K562 (cell line): ENCODE results near the gene RANBP3. TPM values are rescaled to one million over a fixed set of nuclear protein-coding genes. Genes with fewer than 3 reads are reported as not detected.

Source experiments
- ATAC-seq: fragments of 200-7000 bp; cut with Tn5 transposase; 3 replicates; pipeline ENCODE4 v1.9.1; 2020; ENCODE audit warnings: moderate library complexity
- BruUV-seq: library from RNA; stranded (reverse); fragments of 400-500 nt; replicated peaks from 2 replicates; lab custom pipeline; 2021; lab: Mats Ljungman, UMichigan
- CTCF ChIA-PET: fragments of 300-600 bp; formaldehyde crosslinking; extraction: SDS; loops from one replicate; lab custom pipeline; 2021; ENCODE audit warnings: low intra/inter-chr PET ratio; lab: Yijun Ruan, JAX
- POLR2A ChIA-PET: fragments of 300-600, 350-650 bp; sonication (Branson Sonifier 250); formaldehyde crosslinking; extraction: SDS; loops from one replicate; lab custom pipeline; 2021; ENCODE audit warnings: antibody characterized with exemption, inconsistent platforms; lab: Yijun Ruan, JAX
- DNase-seq, 4 experiments: peaks; one replicate each; pipeline versions ENCODE4 v3.0.0 to v3.0.0-alpha.2; 2011 to 2018; ENCODE audit warnings: low spot score in 3 of 4, mixed read lengths in 3 of 4; ENCODE audit errors: extremely low read depth in 1 of 4
- FAIRE-seq: peaks from 2 replicates; lab custom pipeline; 2011; peaks lifted over from hg19 to GRCh38; lab: Jason Lieb, UNC
- H2AFZ ChIP-seq: 2 replicates; pipeline ENCODE4 v1.6.0; 2011; ENCODE audit warnings: low read depth, low read length, control low read depth, inconsistent platforms
- H3K27ac ChIP-seq: fragments of 200-600 bp; 3 replicates; pipeline ENCODE4 v1.8.0; 2011; ENCODE audit warnings: low read depth, mild to moderate bottlenecking, control low read depth, inconsistent platforms, low read length, moderate library complexity, mixed read lengths; ENCODE audit errors: extremely low read depth
- H3K27me3 ChIP-seq, 2 experiments: fragments of 300-600 bp in 1 of 2; 2 replicates in 1 of 2; 3 replicates in 1 of 2; pipeline versions ENCODE4 v1.6.0 to v1.8.0; 2011; ENCODE audit warnings: inconsistent platforms in 2 of 2, low read length in 2 of 2, mild to moderate bottlenecking in 1 of 2, mixed read lengths in 1 of 2, moderate library complexity in 1 of 2; ENCODE audit not compliant: control insufficient read depth in 2 of 2, insufficient read depth in 2 of 2
- H3K36me3 ChIP-seq: fragments of 300-600 bp; 3 replicates; pipeline ENCODE4 v1.8.0; 2011; ENCODE audit warnings: mild to moderate bottlenecking, low read length, inconsistent platforms; ENCODE audit not compliant: control insufficient read depth, insufficient read depth
- H3K4me1 ChIP-seq, 2 experiments: fragments of 200-600 bp in 1 of 2; replicated peaks in 1 of 2; 2 replicates in 1 of 2; 3 replicates in 1 of 2; pipeline versions ENCODE4 v1.5.1 to v1.8.0; 2011; ENCODE audit warnings: inconsistent platforms in 2 of 2, low read length in 2 of 2, mild to moderate bottlenecking in 1 of 2, mixed read lengths in 1 of 2, moderate library complexity in 1 of 2; ENCODE audit not compliant: control insufficient read depth in 2 of 2, insufficient read depth in 2 of 2
- H3K4me2 ChIP-seq: 2 replicates; pipeline ENCODE4 v1.6.1; 2011; ENCODE audit warnings: low read length, control low read depth, inconsistent platforms, mixed read lengths; ENCODE audit not compliant: insufficient read depth
- H3K4me3 ChIP-seq: fragments of 200-600 bp; sonication (generic), shearing (Covaris generic); 2 replicates; pipeline ENCODE4 v1.5.1; 2016; ENCODE audit warnings: control low read depth, inconsistent platforms
- H3K79me2 ChIP-seq: fragments of 200-600 bp; 3 replicates; pipeline ENCODE4 v1.8.0; 2011; ENCODE audit warnings: low read length, inconsistent platforms; ENCODE audit not compliant: control insufficient read depth, insufficient read depth
- H3K9ac ChIP-seq, 2 experiments: 2 replicates each; pipeline versions ENCODE4 v1.6.0 to v1.6.1; 2011; ENCODE audit warnings: low read depth in 2 of 2, low read length in 2 of 2, control low read depth in 1 of 2, inconsistent platforms in 1 of 2, mild to moderate bottlenecking in 1 of 2, mixed read lengths in 1 of 2; ENCODE audit not compliant: insufficient read depth in 1 of 2
- H3K9me1 ChIP-seq: one replicate; pipeline ENCODE4 v1.6.0; 2011; ENCODE audit warnings: inconsistent platforms, mild to moderate bottlenecking, low read length, moderate library complexity; ENCODE audit not compliant: control insufficient read depth, insufficient read depth
- H3K9me3 ChIP-seq: replicated peaks from 2 replicates; pipeline ENCODE4 v1.5.1; 2011; ENCODE audit warnings: low read depth, low read length, inconsistent platforms; ENCODE audit not compliant: control insufficient read depth, insufficient read depth
- H4K20me1 ChIP-seq: replicated peaks from 2 replicates; pipeline ENCODE4 v1.6.1; 2011; ENCODE audit warnings: low read length, inconsistent platforms, mixed read lengths; ENCODE audit not compliant: control insufficient read depth, insufficient read depth
- ELF4 ChIP-seq: fragments of 450-650 bp; formaldehyde crosslinking; IDR thresholded peaks from 2 replicates; pipeline ENCODE4 v1.4.0; 2022; ENCODE audit warnings: missing genetic modification characterization
- HLTF ChIP-seq: fragments of 450-650 bp; IDR thresholded peaks from 2 replicates; pipeline ENCODE4 v1.6.1; 2016
- MEIS2 ChIP-seq: fragments of 450-650 bp; IDR thresholded peaks from 2 replicates; pipeline ENCODE4 v1.6.1; 2014; ENCODE audit warnings: mild to moderate bottlenecking; ENCODE audit not compliant: partially characterized antibody
- PURB ChIP-seq: sonication (generic); formaldehyde crosslinking; IDR thresholded peaks from 2 replicates; pipeline ENCODE4 v1.9.0; 2021; ENCODE audit warnings: low read depth, mild to moderate bottlenecking, missing genetic modification reagents
- ZC3H8 ChIP-seq: fragments of 450-650 bp; IDR thresholded peaks from 2 replicates; pipeline ENCODE4 v1.6.1; 2017
- ZNF124 ChIP-seq: sonication (generic); formaldehyde crosslinking; IDR thresholded peaks from 2 replicates; pipeline ENCODE4 v1.8.1; 2022; ENCODE audit warnings: missing genetic modification reagents
- ZNF175 ChIP-seq: fragments of 200-800 bp; sonication (Bioruptor generic); IDR thresholded peaks from 2 replicates; pipeline ENCODE4 v1.6.1; 2016; ENCODE audit warnings: low read depth, mild to moderate bottlenecking, missing genetic modification characterization, missing compliant biosample characterization
- ZNF263 ChIP-seq: sonication (generic); formaldehyde crosslinking; IDR thresholded peaks from 2 replicates; pipeline ENCODE4 v1.8.0; 2022; ENCODE audit warnings: mild to moderate bottlenecking, missing genetic modification reagents, borderline replicate concordance
- ZNF644 ChIP-seq: fragments of 200-800 bp; sonication (Bioruptor generic); IDR thresholded peaks from 2 replicates; pipeline ENCODE4 v1.6.1; 2016; ENCODE audit warnings: low read depth, missing genetic modification characterization, missing compliant biosample characterization
- ZNF707 ChIP-seq: fragments of 250-450 bp; sonication (Bioruptor Pico); conservative IDR thresholded peaks from 2 replicates; pipeline ENCODE4 v1.8.0; 2022; ENCODE audit warnings: inconsistent platforms, mild to moderate bottlenecking, moderate library complexity
- WGBS: fragments of 100-300 bp; shearing (Covaris generic); methylation state at CpG from one replicate; pipeline ENCODE4 v1.1.6; 2016; ENCODE audit warnings: low coverage, mixed read lengths; ENCODE audit not compliant: insufficient coverage; ENCODE audit errors: missing lambda C conversion rate; 5-methylcytosine and 5-hydroxymethylcytosine counted together
- in situ Hi-C: fragments of 300-500 bp; cut with MboI; formaldehyde crosslinking; loops from 4 replicates; pipeline ENCODE4 v1.15.0; 2018; ENCODE audit warnings: inconsistent platforms, mixed read lengths
- intact Hi-C: fragments of 100-400 bp; cut with micrococcal nuclease; formaldehyde crosslinking; loops from 2 replicates; pipeline ENCODE4 v1.14.2; 2022
- polyA plus RNA-seq, 8 experiments: library from polyadenylated mRNA; depleted of rRNA in 4 of 8; stranded (reverse) in 5 of 8; unstranded in 3 of 8; fragments of >200 nt; fragmentation: Nextera tagmentation in 2 of 8; fragmentation: Illumina TruSeq in 1 of 8; extraction: Ambion mirVana in 2 of 8; extraction: Trizol in 1 of 8; gene quantifications; 2 replicates each; pipeline versions ENCODE4 v1.2.1 to v1.2.3, GENCODE V29; 2011 to 2014; ENCODE audit warnings: inconsistent platforms in 1 of 8, missing spikeins in 1 of 8
- total RNA-seq, 7 experiments: library from RNA; depleted of rRNA in 6 of 7; stranded (reverse); fragments of >200 nt in 6 of 7; fragmentation: Illumina TruSeq in 2 of 7; extraction: Trizol in 2 of 7; gene quantifications; 2 replicates each; pipeline versions ENCODE4 v1.2.1 to v1.2.3, GENCODE V29; 2011 to 2021; ENCODE audit warnings: low replicate concordance in 1 of 7
- TF ChIP-seq, protein P1 (sequence below): fragments of 150-350 bp; IDR thresholded peaks from 2 replicates; pipeline ENCODE4 v1.6.1; 2014; ENCODE audit warnings: low read depth, mild to moderate bottlenecking, low read length, borderline replicate concordance
- TF ChIP-seq, protein P2 (sequence below): sonication (generic); formaldehyde crosslinking; IDR thresholded peaks from 2 replicates; pipeline ENCODE4 v1.8.0; 2022; ENCODE audit warnings: missing genetic modification reagents, mild to moderate bottlenecking, borderline replicate concordance
- TF ChIP-seq, protein P3 (sequence below): sonication (generic); formaldehyde crosslinking; IDR thresholded peaks from 2 replicates; pipeline ENCODE4 v1.8.0; 2022; ENCODE audit warnings: mild to moderate bottlenecking, missing genetic modification reagents
- TF ChIP-seq, protein P4 (sequence below): fragments of 250-450 bp; sonication (Bioruptor Pico); IDR thresholded peaks from 2 replicates; pipeline ENCODE4 v1.4.0; 2020
- TF ChIP-seq, protein P5 (sequence below): sonication (generic); formaldehyde crosslinking; IDR thresholded peaks from 2 replicates; pipeline ENCODE4 v1.9.0; 2022; ENCODE audit warnings: mild to moderate bottlenecking, missing genetic modification reagents

Gene RANBP3
- total and polyA plus RNA-seq, 9 of the 15 experiments (the other 6 are each of a cell fraction or from before 2014, with no cell fraction given): 0.90 to 95.1 (median 63.2) TPM

DNA sequence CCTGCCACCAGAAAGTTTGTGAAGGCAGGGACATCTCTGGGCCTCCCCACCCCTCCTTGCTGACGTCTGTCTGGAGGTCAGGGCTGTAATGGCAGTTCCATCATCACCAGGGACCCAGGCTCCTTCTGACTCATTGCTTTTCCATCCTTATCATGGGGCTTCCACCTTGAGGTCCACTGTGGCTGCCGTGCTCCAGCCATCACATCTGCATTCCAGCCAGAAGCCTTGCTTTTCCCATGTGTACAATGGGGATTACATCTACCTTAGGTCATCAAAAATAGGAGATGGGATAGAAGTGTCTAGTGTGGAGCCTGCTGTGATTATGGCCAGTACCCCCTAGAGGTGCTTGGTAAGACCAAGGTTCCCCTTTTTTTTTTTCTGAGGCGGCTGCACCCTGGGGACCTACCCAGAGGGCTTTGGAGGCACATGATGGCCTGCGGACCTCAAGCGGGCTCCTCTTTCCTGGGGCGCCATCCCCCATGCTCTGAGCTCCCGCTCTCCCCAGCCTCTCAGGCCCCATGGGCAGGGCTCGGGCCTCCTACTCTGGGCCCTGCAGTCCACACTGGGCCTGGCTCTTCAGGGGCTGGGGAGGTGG is 13.4 kb upstream of the RANBP3 start:
- ChIA-PET POLR2A (interaction anchor here (1.6 kb wide), 1 partner anchor 26 kb away, joined by 4 read pairs; no protein-coding TSS in a partner anchor), CTCF (no interaction called here)
- Histone ChIP-seq H3K9me3 (no peaks in the 10 kb centered on the region), H3K9ac (0 out of 4 replicates have a peak overlapping the region, but pooled peaks of 1 of the 2 experiments have one; percentile 32), H2AFZ (no peak overlapping the region), H3K27me3 (no peaks in the 10 kb centered on the region), H3K4me3 (no peak overlapping the region), H3K27ac (no peak overlapping the region), H3K79me2 (no peaks in the 10 kb centered on the region), H4K20me1 (no peaks in the 10 kb centered on the region), H3K36me3 (no peaks in the 10 kb centered on the region), H3K4me1 (peaks cover 14 to 33% of the 10 kb centered on the region in 2 experiments; a peak in 4 of 5 replicates), H3K9me1 (no peaks in the 10 kb centered on the region), H3K4me2 (no peak overlapping the region)
- DNase-seq (peak in 2 of 4 experiments; percentile 36 to 45), ATAC-seq (no peak), FAIRE-seq (no peak)
- in situ Hi-C loops (no loop called here), intact Hi-C loops (no loop called here)
- 72% methylated on average over 7 of the region's 8 CpGs for WGBS
- no TSS peak for BruUV-seq
- TF ChIP-seq, protein P1, sequence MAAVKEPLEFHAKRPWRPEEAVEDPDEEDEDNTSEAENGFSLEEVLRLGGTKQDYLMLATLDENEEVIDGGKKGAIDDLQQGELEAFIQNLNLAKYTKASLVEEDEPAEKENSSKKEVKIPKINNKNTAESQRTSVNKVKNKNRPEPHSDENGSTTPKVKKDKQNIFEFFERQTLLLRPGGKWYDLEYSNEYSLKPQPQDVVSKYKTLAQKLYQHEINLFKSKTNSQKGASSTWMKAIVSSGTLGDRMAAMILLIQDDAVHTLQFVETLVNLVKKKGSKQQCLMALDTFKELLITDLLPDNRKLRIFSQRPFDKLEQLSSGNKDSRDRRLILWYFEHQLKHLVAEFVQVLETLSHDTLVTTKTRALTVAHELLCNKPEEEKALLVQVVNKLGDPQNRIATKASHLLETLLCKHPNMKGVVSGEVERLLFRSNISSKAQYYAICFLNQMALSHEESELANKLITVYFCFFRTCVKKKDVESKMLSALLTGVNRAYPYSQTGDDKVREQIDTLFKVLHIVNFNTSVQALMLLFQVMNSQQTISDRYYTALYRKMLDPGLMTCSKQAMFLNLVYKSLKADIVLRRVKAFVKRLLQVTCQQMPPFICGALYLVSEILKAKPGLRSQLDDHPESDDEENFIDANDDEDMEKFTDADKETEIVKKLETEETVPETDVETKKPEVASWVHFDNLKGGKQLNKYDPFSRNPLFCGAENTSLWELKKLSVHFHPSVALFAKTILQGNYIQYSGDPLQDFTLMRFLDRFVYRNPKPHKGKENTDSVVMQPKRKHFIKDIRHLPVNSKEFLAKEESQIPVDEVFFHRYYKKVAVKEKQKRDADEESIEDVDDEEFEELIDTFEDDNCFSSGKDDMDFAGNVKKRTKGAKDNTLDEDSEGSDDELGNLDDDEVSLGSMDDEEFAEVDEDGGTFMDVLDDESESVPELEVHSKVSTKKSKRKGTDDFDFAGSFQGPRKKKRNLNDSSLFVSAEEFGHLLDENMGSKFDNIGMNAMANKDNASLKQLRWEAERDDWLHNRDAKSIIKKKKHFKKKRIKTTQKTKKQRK: no peak
- TF ChIP-seq ZNF263 (CRISPR knock-in tag) (no peak), ZNF175 (no peak), ZC3H8 (no peak), ZNF124 (CRISPR knock-in tag) (no peak), ZNF707 (CRISPR knock-in tag) (no peak), ZNF644 (tag) (no peak), ELF4 (CRISPR knock-in tag) (no peak), PURB (CRISPR knock-in tag) (no peak), MEIS2 (peak; percentile 11), HLTF (peak; percentile 97)
- TF ChIP-seq, protein P2, sequence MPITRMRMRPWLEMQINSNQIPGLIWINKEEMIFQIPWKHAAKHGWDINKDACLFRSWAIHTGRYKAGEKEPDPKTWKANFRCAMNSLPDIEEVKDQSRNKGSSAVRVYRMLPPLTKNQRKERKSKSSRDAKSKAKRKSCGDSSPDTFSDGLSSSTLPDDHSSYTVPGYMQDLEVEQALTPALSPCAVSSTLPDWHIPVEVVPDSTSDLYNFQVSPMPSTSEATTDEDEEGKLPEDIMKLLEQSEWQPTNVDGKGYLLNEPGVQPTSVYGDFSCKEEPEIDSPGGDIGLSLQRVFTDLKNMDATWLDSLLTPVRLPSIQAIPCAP (CRISPR knock-in tag): no peak
- TF ChIP-seq, protein P3, sequence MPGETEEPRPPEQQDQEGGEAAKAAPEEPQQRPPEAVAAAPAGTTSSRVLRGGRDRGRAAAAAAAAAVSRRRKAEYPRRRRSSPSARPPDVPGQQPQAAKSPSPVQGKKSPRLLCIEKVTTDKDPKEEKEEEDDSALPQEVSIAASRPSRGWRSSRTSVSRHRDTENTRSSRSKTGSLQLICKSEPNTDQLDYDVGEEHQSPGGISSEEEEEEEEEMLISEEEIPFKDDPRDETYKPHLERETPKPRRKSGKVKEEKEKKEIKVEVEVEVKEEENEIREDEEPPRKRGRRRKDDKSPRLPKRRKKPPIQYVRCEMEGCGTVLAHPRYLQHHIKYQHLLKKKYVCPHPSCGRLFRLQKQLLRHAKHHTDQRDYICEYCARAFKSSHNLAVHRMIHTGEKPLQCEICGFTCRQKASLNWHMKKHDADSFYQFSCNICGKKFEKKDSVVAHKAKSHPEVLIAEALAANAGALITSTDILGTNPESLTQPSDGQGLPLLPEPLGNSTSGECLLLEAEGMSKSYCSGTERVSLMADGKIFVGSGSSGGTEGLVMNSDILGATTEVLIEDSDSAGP (CRISPR knock-in tag): no peak
- TF ChIP-seq, protein P4, sequence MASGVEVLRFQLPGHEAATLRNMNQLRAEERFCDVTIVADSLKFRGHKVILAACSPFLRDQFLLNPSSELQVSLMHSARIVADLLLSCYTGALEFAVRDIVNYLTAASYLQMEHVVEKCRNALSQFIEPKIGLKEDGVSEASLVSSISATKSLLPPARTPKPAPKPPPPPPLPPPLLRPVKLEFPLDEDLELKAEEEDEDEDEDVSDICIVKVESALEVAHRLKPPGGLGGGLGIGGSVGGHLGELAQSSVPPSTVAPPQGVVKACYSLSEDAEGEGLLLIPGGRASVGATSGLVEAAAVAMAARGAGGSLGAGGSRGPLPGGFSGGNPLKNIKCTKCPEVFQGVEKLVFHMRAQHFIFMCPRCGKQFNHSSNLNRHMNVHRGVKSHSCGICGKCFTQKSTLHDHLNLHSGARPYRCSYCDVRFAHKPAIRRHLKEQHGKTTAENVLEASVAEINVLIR (CRISPR knock-in tag): no peak
- TF ChIP-seq, protein P5, sequence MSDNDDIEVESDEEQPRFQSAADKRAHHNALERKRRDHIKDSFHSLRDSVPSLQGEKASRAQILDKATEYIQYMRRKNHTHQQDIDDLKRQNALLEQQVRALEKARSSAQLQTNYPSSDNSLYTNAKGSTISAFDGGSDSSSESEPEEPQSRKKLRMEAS (CRISPR knock-in tag): no peak
